Placental pericyte (primary cell): ENCODE measurements around the gene BPIFB1. TPM values are rescaled to one million over a fixed set of nuclear protein-coding genes. Genes with fewer than 3 reads are reported as not detected.

Source experiments
- total RNA-seq: library from RNA; depleted of rRNA; stranded (reverse); fragments of >200 nt; gene quantifications from 2 replicates; pipeline ENCODE4 v1.2.3, GENCODE V29; 2012

Gene BPIFB1
- total RNA-seq, result not detected in 2 replicates

GRCh38 chr20:33282991-33283555, at the start of gene BPIFB1:
TSS of gene BPIFB1 (plus strand) at chr20:33283214. CDS start at chr20:33286074, 2,860 bp downstream.

GRCh38 chr20:33235696-33236095, 47.3 kb upstream of the BPIFB1 start, which contains the start of gene BPIFA1:
TSS of gene BPIFA1 (plus strand) at chr20:33235996. CDS start at chr20:33237712, 1,716 bp downstream.

Other genes starting within 250 kb of the BPIFB1 start
- gene BPIFB3, start 229.3 kb upstream of the BPIFB1 start, total RNA-seq, result not detected in 2 replicates
- gene BPIFB4, start 203.6 kb upstream of the BPIFB1 start, total RNA-seq, result not detected in 2 replicates
- gene BPIFA2, start 115.1 kb upstream of the BPIFB1 start, total RNA-seq, result not detected in 2 replicates
- gene BPIFA3, start 65.9 kb upstream of the BPIFB1 start, total RNA-seq, result not detected in 2 replicates
- not detected in 2 replicates for gene BPIFA1, start 47.2 kb upstream of the BPIFB1 start, total RNA-seq
- 23.9 and 27.8 TPM in 2 replicates for gene CDK5RAP1, start 118.3 kb downstream of the BPIFB1 start, total RNA-seq
- gene SNTA1, start 160.5 kb downstream of the BPIFB1 start, total RNA-seq, result 32.9 and 42.2 TPM in 2 replicates
- gene CBFA2T2, start 206.9 kb downstream of the BPIFB1 start, total RNA-seq, result 9.0 and 9.8 TPM in 2 replicates